GM12865 (cell line): ENCODE measurements around the gene INCA1.
A peak's percentile ranks its signal among the peaks of the same experiment; 100 is the strongest.

Source experiments
- DNase-seq: peaks from one replicate; pipeline ENCODE4 v3.0.0; 2010; ENCODE audit warnings: low read depth
- H3K4me3 ChIP-seq: 2 replicates; pipeline ENCODE4 v1.5.1; 2011; ENCODE audit warnings: mild to moderate bottlenecking, low read depth, low read length, control low read depth
- TF ChIP-seq, protein P1 (sequence below): IDR thresholded peaks from 2 replicates; pipeline ENCODE4 v1.5.1; 2011; ENCODE audit warnings: low read length, control low read depth, low read depth, inconsistent platforms; ENCODE audit not compliant: insufficient read depth; ENCODE audit errors: missing control alignments

INCA1 gene

DNA sequence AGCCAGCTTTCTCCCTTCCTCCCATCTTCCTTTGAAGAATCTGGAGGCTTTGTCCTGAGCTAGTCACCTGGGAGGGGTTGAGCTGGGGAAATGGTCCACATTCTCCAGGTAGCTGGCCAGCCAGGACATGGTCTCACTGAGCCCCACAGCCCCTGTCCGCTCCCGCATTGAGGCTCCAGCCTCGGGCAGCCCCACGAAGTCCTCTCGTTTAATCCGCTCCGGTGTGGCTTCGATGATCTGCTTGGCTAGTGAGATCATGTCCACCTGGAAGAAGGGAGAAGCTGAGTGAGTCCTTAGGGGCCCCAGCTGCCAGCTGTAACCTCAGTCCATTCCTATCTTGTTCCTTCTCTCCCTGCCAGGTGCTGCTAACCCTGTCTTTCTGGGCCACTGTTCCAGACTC lies 27.0 kb downstream of the INCA1 start:
- H3K4me3 ChIP-seq = no peak overlapping the region
- TF ChIP-seq, protein P1, sequence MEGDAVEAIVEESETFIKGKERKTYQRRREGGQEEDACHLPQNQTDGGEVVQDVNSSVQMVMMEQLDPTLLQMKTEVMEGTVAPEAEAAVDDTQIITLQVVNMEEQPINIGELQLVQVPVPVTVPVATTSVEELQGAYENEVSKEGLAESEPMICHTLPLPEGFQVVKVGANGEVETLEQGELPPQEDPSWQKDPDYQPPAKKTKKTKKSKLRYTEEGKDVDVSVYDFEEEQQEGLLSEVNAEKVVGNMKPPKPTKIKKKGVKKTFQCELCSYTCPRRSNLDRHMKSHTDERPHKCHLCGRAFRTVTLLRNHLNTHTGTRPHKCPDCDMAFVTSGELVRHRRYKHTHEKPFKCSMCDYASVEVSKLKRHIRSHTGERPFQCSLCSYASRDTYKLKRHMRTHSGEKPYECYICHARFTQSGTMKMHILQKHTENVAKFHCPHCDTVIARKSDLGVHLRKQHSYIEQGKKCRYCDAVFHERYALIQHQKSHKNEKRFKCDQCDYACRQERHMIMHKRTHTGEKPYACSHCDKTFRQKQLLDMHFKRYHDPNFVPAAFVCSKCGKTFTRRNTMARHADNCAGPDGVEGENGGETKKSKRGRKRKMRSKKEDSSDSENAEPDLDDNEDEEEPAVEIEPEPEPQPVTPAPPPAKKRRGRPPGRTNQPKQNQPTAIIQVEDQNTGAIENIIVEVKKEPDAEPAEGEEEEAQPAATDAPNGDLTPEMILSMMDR = no peak
- no peak for DNase-seq

DNA sequence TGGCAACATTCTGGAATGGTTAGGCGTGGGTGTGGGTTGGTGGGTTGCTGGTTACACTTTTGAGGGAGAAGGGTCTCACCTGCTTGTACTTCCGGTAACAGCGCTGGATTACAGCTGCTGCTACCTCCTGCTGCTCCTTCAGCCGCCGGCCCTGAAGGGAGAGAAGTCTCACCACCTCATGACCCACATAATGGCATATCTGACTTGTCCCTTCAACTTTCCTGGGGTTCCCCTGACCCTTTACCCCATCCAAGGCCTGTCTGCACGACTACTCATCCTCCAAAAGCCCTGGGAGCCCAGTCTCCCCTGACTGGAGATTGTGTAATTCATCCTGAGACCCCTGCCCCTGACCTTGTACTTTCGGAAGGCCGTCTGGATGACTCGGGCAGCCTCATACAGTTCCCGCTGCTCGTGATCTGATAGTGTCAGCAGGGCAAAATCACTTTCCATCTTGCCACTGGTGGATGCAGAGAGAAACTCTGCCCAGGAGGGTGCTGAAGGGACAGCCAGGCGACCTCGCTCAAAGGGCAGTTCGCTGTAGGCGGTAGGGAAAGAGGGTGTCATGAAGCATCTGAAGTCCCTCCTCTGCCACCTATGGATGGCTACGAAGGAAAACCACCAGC lies 27.7 kb downstream of the INCA1 start:
- TF ChIP-seq, protein P1 = no peak
- no peak overlapping the region for H3K4me3 ChIP-seq
- no peak for DNase-seq

DNA sequence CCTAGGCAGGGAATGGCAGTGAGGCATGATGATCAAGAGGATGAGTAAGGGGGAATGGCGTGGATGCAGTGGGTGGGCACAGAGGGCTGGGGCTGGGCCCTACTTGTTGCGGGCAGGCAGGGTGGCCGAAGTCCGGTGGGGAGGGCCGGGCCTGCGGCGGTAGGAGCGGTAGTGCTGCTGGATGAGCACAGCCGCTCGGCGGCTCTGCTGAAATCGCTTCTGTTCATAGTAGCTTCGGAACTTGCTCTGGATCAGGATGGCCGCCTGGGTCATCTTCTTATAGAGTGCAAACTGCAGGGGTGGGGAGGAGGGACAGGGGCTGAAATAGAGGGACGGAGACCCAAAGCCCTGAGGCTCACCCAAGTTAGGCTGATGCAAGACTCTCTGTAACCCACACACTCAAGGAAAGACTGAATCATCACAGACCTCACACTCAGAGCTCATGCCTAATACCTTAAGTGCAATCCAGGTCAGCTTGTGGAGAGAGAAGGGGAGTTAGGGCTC lies 28.2 kb downstream of the INCA1 start:
- no peak for DNase-seq
- TF ChIP-seq, protein P1 = no peak
- H3K4me3 ChIP-seq = peak overlapping the region; percentile 97

DNA sequence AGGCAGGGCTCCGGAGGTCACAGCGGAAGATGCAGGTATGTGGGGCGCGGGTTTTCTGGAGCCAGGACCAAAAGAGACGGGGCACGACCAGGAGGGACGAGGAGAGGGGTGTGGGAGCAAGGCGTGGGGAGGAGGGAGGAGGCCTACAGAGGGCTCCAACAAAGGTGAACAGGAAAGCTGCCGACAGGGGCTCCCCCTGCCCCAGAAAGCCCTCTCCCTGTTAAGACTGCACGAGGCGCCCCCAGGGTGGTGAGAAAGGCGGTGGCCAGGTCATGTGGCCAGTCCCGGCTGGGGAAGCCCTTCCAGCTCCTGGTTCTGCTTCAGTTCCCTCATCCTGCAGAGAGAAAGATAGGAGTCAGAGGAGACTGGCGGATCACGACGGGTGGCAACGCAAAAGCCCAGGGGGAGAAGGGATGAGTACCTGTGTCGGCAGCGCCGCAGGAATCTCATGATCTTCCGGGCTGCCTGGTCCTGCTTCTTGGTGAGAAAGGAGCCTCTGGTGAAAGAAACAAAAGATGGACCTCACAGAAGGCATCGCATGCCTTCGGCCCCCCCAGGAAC lies 28.8 kb downstream of the INCA1 start:
- TF ChIP-seq, protein P1 = no peak
- DNase-seq = peak; percentile 15
- peak overlapping the region; percentile 97 for H3K4me3 ChIP-seq

DNA sequence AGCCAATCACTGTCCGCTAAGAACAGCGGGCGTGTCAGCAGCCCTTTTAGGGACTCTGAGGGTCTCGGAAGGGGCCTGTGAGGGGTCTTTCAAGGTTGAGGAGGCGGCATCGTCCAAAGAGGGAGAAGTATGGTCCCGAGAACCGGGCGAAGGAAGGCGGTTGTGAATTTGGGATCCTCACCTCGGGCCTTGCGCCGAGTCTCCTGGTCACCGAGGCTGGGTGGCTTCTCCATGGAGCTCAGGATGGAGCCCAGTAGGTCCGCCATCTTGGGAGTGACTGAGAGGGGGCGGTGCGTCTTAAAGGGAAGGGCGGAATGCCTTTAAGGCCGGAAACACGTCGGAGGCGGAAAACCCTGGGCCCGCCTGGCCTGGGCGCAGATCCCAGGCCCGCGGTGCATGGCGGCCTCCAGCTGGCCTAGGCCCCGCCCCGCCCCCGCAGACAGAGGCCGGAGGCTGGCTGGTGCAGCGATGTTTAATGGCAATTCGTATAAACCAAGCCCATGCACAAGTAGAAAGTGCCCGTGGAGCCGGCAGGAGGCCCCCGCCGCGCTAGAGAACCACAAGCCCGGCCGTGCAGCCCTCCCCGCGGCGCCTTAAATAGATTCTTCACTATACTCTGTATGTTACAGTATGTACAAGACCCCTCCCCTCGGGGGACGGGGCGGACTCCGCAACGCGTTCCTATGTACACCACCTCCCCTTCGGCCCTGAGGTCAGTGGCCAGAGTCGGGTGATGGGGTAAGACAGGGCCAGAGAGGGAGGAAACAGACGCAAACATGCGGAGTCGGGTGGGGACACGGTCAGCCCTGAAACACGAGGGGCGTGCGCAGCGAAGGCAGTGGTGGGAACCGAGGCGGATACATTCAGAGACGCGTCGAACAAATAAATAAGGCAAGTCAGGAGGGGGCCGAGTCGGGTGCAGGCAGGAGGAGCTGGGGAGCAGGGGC lies 29.5 kb downstream of the INCA1 start, which contains the start of gene SPAG7:
SPAG7 (minus strand) TSS at position 279 of the 947 bp plus-strand sequence; CDS start at position 266, 13 bp downstream.
- TF ChIP-seq, protein P1 = no peak
- peak within 1 kb of the TSS; percentile 97 for H3K4me3 ChIP-seq
- peak; percentile 99 for DNase-seq

DNA sequence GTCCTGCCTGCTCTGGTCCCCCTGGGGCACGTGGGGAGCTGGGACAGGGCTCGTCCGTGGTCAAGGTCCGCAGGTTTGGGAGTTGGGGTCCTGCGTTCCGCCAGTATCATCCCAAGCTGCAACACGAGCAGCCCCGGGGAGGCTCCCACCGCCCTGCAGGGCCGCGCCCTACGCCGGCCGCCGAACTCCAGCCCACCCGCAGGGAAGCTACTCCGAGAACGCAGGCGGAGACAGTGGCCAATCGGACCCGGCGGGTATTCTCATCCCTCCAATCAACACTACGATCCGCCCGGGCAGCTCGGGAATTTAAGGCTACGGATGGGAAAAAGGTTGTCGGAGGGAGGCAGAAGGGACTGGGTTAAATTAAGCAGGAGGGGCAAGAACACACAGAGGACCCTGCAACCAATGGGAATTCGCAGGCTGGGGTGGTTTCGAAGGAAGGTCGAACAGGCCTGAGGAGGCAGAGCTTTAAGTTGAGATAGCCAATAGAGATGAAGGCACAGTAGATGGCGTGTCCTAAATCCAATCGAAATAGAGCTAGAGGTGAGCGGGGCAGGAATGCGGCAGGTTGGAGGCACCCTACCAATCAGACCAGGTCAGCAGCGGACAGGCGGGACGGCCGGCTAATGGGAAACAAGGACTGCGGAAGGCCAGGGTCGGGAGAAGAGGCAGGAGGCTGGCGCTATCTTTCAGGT lies 30.3 kb downstream of the INCA1 start:
- H3K4me3 ChIP-seq = peak overlapping the region; percentile 97
- TF ChIP-seq, protein P1 = no peak
- peak; percentile 100 for DNase-seq
